Fibroblast of skin of left biceps (primary cell): Measurements from ENCODE around the gene NAA50.

Experiments used
- DNase-seq, 2 experiments: peaks; one replicate each; pipeline ENCODE4 v3.0.0-alpha.2; 2013; ENCODE audit warnings: low read depth in 2 of 2

Gene NAA50

GRCh38 chr3:113745756-113746547, at the start of gene NAA50:
TSS of gene NAA50 (minus strand) at chr3:113746249. CDS start at chr3:113745949, 300 bp downstream.
- peak; percentile 84 to 86 for DNase-seq

DNA sequence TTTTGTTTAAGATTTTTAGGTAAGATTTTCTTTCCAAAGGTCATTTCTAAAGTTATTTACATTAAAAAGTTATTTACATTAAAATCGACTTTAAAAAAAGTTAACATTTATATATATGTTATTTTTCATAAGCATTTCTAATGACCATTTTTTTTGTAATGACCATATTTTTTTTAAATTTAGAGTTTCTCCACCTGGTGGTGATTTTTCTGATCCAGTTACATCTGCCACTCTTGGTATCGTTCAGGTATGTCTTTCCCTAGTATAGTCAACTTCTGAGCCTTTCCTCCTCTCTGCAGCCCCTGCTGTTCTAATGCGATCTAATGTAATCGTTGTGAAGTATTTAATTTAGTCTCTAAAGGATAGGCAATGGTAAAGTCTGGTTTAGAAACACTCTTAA, 49.6 kb upstream of the NAA50 start:
- DNase-seq = no peak

- DNase-seq = no peak
Observed at GRCh38 chr3:113794526-113794925, 48.5 kb upstream of the NAA50 start.

GRCh38 chr3:113791381-113791780, 45.3 kb upstream of the NAA50 start:
- no peak for DNase-seq

DNA sequence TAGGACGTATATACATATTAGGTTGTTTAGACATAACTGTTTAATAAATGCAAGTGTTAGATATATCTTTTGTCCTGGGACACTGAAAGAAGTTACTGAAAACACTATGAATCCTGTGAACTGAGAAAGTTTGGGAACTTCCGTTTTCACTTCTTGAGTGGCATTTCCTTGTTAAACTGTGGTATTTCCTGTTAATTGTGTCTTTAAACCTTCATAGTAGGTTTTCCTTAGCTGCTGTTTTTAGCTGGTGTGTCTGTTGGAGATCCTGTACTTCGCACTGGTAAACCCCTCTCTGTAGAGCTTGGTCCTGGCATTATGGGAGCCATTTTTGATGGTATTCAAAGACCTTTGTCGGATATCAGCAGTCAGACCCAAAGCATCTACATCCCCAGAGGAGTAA, 37.9 kb upstream of the NAA50 start:
- no peak for DNase-seq

DNA sequence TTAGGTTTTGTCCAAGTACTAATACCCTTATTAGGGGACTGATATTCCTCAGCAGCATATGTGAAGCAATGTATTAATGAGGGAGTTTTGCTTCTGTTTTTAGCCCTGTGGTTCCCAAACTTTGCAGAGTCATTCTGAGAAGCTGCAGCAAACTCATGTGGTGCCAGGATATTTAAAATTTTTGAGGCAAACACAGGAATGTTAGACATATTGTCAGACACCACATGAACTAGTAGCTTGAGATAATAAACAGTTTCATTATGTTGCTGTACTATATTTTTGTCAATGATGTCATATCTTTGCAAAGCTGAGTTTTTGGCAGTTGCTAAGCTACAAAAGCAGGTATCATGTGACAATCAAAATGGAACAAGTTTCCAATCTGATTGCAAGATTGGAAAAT, 37.4 kb upstream of the NAA50 start:
- peak; percentile 95 for DNase-seq

DNA sequence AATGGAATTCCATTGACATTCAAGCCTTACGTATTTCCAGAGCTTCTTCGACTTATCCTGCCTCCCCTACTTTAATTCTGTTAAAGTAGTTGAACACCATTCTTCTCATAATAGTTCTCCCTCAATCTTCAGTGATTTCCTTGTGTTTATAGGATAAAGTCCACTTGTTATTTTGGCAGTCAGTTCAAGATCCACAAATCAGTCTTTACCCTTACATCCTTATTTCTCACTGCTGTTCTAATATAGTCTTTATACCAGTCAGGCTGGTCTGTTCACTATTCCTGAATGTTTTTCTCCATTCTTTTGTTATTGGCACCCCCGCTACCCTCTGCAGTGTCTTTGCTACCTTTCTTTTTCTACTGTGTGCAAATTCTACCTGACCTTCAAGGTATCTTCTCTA, 30.5 kb upstream of the NAA50 start:
- no peak for DNase-seq

DNA sequence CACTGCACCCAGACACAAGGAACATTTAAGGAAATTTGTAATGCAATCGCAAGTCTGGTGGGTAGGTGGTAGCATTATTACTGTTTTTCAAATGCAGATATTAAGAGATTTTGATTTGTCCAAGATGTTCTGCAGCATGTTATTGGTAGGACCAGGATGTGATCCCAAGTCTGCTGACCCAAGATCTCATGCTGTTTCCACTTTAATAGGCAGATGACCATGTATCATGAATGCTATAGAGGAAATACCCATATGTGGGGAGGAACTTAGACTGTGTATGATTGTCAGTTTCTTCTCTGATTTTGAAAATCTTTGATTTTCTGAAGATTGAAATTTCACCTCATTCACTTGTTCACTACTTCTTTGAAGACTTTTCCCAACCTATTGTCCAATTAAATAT, 29.5 kb upstream of the NAA50 start:
- no peak for DNase-seq

GRCh38 chr3:113773381-113773780, 27.3 kb upstream of the NAA50 start:
- DNase-seq = no peak

GRCh38 chr3:113771993-113772392, 25.9 kb upstream of the NAA50 start:
- no peak for DNase-seq

DNA sequence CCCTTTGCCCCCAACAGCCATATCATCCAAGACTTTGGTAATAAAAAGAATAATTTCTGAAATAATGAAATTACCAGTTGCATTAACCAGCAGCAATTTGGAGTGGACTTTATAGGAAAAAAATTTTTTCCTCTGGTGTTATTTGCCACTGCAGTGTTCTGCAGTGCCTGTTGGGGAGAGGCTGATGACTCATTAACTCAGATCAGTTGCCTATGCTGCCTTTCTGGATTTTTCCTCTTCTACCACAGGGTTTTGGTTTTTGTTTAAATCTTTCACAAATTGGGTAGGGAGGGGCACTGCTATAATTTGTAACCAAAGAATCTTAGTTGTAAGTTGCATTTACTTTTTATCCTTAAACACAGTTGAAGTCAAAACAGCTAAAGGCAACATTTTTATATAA, 23.5 kb upstream of the NAA50 start:
- no peak for DNase-seq

DNA sequence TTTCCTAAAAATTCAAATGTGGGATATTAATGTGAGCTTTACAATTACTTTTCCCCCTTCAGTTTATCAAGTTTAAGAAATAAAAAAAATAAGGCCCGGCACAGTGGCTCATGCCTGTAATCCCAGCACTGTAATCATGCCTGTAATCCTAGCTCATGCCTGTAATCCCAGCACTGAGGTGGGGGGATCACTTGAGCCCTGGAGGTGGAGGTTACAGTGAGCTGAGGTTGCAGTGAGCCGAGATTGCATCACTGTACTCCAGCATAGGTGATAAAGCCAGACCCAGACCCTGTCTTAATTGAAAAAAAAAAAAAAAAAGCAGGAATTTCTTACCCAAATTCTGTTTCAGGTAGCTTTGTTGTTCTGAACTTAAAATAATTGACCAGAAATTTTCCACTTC, 18.6 kb upstream of the NAA50 start:
- DNase-seq = no peak

- DNase-seq = no peak
Observed at GRCh38 chr3:113758389-113759024, 12.5 kb upstream of the NAA50 start.

DNA sequence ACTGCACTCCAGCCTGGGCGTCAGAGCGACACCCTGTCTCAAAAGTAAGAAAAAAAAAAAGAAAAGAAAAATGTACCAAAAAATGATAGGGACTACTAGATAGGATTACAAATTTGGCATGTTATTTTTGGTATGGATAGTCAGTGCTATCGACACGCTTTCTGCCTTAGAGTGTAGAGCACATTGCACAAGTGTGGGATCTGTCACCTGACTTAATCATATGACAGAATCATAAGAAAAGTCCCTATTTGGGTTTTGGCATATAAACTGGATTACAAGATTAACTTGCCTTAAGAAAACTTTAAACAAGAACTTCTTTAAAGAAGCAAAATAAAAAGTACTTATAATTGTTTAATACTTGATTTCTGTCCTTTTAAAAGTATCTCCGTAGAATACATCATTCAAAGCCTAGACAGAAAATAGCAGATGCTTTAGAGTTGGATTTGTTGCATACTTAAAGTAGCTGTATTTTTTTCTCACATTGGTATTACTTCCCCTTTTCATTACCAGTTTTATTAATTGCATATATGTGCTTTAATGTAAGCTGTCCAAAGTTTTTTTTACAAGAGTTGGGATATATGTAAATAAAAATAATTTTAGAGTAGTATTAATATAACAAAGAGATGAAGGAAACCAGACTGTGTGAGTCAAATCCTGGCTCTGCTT, 8.6 kb upstream of the NAA50 start:
- DNase-seq = no peak

DNA sequence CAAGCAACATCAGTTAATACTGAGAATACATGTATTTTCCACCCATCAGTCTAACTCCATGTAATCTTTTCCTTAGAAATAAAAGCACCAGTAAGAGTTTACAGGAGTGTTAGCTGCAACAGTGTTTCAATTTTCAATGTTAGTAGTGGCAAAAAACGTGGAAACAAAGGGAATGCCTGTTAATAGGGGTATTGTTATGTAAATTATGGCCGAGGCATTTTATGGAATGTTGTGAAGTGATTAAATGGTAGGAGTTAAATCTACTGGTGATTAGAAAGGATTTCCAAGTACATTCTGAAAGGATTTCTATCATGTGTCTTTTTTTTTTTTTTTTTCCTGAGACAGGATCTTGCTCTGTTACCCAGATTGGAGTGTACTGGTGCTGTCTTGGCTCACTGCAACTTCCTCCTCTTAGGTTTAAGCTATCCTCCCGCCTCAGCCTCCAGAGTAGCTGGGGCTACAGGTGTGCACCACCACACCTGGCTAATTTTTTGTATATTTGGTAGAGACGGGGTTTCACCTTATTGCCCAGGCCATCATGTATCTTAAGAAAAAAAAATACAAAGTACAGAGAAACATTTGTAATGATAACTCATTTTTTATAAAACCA, 7.4 kb upstream of the NAA50 start:
- no peak for DNase-seq

DNA sequence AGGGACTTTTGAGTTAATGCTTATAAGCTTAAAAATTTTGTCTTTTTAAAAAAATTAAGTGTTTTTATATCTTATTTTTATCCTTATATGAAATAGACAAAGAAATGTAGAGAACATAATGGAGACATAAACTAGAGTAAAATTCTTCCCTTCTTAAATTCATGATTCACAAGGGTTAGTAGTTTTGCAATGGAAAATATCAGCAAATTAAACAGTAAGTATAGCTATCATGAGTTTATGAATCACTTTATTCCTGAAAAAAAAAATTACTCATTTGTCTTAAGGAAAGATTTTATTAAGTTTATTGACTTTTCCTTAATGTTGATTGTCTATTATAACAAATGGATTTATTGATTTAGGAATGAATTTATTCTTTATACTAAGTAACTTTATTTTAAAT, 5.1 kb upstream of the NAA50 start:
- DNase-seq = no peak

GRCh38 chr3:113747283-113748046, 1.4 kb upstream of the NAA50 start:
- DNase-seq = no peak

DNA sequence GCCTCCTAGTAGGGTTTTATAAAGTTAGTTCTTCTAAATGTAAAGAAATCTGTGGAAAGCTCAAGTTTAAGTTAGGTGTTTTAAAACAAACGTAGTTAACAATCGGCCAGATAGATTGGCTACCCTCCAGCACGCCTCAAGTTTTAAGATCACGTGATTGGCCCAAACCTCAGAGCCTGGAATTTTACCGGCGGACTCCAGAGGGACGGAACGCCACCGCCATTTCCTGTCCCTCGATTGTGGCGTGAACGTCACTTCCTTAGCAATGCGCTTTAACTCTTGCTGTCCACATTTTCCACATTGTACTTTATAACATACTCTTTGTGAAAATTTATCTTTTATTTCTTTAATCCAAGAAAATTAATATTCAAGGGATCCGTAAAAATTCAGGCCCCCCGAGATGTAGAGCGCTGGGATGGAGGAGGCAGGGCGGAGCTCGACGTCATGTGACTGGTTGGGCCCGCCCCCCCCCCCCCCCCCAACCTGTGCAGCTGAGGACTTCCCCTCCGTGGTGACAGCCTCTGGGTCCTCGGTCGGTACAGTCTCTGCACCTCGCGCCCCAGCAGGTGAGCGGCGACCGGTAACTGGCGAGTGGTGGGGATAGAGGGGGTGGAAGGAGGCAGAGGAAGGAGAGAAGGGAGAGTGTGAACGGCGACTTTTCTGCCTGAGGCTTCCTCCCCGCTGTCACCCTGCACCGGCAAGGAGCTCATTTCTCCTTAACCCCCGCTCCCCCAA, 666 bp upstream of the NAA50 start, which contains the start of gene ATP6V1A:
TSS of gene ATP6V1A (plus strand) at position 488 of the 735 bp plus-strand sequence. CDS start 31,719 bp downstream, outside the sequence.
- peak; percentile 84 to 86 for DNase-seq

- DNase-seq = peak; percentile 61 to 63
Observed at GRCh38 chr3:113744941-113745755, 901 bp downstream of the NAA50 start.
